GM21390 (cell line): ENCODE data around the gene FAM13A.

Experiments
- ATAC-seq: cut with Tn5 transposase; IDR thresholded peaks from one replicate; pipeline ENCODE4 v1.9.1; 2021; ENCODE audit not compliant: unreplicated experiment

The FAM13A gene

DNA sequence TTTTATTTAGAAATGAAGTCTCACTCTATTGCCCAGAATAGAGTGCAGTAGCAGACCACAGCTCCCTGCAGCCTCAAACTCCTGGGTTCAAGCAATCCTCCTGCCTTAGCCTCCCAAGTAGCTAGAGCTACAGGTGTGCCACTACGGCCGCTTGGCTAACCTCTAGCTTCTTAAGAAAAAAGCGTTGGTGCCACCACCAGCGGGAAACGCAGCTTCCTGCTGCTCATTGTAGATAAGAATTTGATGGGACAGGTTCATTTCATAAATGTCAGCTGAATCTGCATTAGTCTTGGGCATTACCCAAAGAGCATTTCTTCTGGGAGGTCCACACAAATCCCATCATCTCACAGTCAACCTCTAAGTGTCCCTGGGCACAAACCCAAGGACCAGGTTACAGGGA lies 326.2 kb downstream of the FAM13A start:
- ATAC-seq, result no peak

DNA sequence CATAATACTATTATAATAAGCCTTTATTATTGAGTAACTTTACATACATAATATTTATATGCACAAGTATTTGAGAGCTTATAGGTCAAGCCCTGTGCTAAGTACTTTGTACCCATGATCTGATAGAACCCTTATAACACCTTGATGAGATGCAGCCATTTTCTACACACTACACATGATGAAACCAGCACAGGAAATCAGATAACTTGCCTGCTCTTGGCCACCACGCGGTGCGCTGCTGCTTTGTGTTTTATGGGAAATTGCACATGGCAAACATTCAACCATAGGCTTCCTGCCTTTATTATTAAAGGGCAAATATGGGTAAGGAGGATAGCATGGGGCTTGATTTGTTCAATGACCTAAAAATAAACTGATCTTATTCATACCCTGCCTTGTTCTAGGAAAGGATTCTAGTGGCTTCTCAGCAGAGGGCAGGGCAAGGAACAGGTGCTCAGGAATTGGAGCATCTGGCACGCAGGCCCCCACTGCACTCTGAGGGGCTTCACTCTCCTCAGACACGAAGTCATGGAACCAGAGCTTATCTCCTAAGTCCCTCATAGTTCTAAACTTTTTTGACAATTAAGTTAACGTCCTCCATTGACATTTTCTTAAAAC lies 327.7 kb downstream of the FAM13A start:
- no peak for ATAC-seq

GRCh38 chr4:88728146-88728545 lies 328.8 kb downstream of the FAM13A start:
- no peak for ATAC-seq

GRCh38 chr4:88725986-88726385 lies 331.0 kb downstream of the FAM13A start:
- no peak for ATAC-seq

- no peak for ATAC-seq
Measured at GRCh38 chr4:88725143-88725542, 331.8 kb downstream of the FAM13A start.

- ATAC-seq, result no peak
Measured at GRCh38 chr4:88724406-88724805, 332.6 kb downstream of the FAM13A start.

DNA sequence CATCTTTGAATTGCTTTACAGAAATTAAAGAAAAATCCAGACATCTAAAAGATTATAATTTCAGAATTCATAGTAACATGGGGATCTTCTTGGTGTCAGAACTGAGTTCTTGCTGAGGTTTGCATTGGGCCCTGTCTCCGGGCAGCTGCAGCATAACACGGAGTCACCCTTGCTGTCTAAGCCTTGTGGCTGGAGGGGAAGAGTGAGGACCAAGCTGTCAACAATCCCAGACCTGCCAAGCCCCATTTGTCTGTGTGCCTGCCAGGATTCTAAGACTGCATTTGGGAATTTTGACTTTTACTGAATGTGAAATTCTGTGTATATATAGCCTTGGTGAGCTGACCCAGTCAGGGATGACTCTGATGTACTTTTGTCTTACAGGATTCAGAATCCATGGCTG lies 334.2 kb downstream of the FAM13A start:
- no peak for ATAC-seq

DNA sequence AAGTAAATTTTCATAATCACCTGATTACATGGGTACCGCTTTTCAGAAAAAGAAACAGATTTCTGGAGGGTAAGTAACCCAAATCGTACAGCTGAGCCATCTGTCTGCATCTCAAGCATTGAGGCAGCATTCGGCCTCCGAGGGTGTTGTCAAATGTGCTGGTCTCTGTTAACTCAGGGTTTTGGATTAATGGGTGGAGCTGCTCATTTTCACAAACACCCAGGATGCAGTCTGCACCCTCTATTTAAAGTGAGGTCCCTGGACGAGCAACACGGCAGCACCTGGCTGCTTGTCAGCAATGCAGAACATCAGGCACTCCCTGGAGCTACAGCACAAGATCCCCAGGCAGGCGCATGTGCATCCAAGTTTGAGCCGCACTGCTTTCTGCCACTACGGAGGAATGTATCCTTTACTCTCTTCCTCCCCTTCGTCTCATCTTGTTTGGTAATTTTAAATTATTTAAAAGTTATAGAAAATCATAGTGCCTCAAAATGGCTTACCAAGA lies 334.7 kb downstream of the FAM13A start:
- ATAC-seq, result no peak

GRCh38 chr4:88720451-88721428 lies 336.2 kb downstream of the FAM13A start:
- no peak for ATAC-seq

DNA sequence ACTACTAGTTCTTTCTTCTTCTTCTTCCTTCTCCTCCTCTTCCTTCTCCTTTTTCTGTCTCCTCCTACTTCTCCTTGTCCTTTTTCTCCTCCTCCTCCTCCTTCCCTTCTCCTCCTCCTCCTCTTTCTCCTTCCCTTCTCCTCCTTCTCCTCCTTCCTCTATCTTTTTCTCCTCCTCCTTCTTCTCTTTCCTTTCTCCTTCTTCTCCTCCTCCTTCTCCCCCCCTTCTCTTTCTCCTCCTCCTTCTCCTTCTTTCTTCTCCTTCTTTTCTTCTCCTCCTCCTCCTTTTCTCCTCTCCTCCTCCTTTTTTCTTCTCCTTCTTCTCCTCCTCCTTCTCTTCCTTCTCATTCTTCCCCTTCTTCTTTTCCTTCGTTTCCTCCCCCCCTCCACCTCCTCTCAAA lies 337.6 kb downstream of the FAM13A start:
- ATAC-seq, result no peak

DNA sequence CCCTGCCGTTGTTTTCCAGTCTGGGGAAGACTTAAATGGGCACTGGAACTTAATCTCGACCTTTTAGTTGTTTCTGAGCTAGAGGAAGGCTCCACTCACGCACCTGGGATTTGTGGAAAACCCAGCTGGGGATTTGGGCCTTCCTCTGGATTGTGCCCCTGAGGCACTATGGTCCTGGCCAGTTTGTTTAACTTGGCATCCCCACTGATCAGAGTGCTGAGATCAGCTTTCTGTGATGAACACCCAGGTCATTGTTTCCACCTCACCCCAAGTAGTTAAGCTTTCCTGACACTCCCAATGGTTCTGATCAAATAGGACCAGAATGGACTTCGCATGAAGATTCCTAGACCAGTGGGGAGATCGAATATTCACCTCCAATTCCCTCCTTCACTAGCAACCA lies 338.9 kb downstream of the FAM13A start:
- ATAC-seq, result no peak

DNA sequence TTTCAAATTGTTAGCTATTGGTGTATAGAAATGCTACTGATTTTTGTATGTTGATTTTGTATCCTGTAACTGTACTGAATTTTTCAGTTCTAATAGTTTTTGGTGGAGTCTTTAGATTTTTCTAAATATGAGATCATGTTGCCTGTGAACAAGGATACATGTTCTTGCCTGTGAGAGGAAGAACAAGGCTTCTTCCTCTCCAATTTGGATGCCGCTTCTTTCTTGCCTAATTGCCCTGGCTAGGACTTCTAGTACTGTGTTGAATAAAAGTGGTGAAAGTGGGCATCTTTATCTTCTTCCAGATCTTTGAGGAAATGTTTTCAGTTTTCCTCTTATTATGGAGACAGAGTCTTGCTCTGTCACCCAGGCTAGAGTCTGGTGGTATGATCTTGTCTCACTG lies 343.2 kb downstream of the FAM13A start:
- ATAC-seq, result no peak

- ATAC-seq, result no peak
Measured at GRCh38 chr4:88709989-88710388, 347.0 kb downstream of the FAM13A start.

GRCh38 chr4:88706574-88706973 lies 350.4 kb downstream of the FAM13A start:
- no peak for ATAC-seq

DNA sequence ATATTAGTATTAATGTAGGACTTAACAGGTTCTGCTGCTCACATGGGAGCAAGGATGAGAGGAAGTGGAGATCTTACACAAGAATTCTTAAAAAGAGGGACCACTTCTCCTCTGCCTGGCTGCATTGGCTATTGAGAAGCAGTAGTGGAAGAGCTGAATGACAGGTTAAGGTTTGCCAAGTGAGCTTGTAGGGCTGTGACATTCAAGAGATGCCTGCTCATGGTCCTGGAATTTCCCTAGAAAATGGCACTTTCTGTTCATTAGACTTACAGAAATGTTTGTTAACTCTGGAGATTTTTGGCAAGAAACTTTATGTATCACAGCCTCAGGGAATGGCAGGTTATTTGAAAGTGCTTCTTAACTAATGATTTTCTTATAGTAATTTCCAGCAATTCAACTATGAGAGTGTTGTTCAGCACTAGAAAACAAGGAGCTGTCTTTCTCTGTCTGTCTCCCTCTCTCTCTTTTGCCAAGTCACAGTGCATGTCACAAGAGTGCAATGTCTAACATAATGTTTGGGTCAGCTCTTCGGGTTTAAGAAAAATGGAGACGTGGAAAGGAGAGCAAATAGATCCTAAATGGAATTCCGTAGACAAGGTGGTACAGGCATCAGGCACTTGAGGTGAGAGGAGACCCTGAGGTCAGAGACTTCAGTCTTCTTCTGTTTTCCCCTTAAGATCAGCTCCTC lies 351.0 kb downstream of the FAM13A start:
- no peak for ATAC-seq

- ATAC-seq, result no peak
Measured at GRCh38 chr4:88705223-88705622, 351.8 kb downstream of the FAM13A start.

DNA sequence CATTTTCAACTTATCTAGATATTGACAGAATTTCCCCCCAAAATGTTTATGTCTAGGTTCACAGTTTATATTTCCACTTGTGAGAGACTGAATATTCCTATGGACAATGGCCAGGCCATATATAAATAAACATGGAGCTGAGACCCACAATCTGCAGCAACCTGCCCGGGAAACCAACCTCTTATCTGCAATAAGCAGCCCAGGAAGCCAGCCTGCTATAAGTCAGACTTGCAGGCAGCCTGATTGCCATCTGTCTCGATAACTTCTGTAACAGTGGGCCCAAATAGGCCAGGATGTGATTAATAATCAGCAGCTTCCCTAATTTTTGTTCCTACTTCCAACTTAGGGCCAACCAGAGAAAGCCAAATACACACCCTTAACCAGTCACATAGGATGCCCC lies 354.2 kb downstream of the FAM13A start:
- ATAC-seq, result no peak

GRCh38 chr4:88698519-88698918 lies 358.5 kb downstream of the FAM13A start:
- ATAC-seq, result no peak

DNA sequence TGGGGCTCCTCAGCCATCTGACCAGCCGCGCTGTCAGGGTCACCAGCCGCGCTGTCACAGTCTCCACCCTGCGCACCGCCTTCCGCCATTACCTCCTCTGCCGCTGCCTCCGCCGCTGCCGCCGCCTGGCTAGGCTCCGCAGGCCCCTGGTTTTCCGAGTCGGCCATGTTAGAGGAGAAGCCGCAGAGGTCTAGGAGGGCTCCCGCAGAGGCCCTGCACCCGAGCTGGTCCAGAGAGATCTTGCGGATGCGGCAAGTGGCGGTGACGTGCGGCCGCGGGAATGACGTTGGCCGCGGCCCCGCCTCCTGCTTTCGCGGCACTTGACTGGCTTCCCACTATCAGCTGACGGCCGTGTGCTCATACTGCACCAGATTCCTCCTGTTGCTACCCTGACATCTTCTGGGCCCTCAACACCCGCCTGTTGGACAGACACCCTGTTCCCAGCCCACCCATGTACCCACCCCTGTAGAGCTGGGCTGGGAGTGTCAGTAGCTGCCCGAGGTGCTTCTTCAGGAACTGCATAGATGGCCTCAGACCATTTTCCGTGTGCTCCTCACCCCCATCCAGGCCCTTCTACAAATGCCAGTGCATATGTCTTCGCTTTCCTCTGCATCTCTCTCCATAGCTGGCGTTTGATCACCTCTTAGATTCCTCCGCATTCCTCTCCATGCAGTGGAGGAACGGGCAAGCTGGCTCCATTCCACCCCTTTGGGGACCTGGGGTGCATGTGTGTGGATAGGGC lies 359.2 kb downstream of the FAM13A start, which contains the start of gene NAP1L5:
Gene NAP1L5 (minus strand): TSS at position 242 of the 742 bp plus-strand sequence. CDS start 75 bp downstream, at position 167.
- ATAC-seq, result peak; percentile 98

GRCh38 chr4:88697141-88697540 lies 359.8 kb downstream of the FAM13A start:
- no peak for ATAC-seq

GRCh38 chr4:88696630-88697029 lies 360.4 kb downstream of the FAM13A start:
- no peak for ATAC-seq
